IMR-90 (cell line): Measurements from ENCODE around the gene SLCO6A1.

Experiments
- MAZ ChIP-seq: IDR thresholded peaks from 2 replicates; pipeline ENCODE4 v1.6.1; 2012; ENCODE audit warnings: low read depth, mild to moderate bottlenecking, low read length, improper control_type of control experiment, moderate library complexity, borderline replicate concordance
- MXI1 ChIP-seq: IDR thresholded peaks from 2 replicates; pipeline ENCODE4 v1.6.1; 2012; ENCODE audit warnings: low read depth, mild to moderate bottlenecking, low read length, moderate library complexity, borderline replicate concordance
- NFE2L2 ChIP-seq: fragments of 150-350 bp; IDR thresholded peaks from 2 replicates; pipeline ENCODE4 v1.6.1; 2016; ENCODE audit warnings: low read depth, mild to moderate bottlenecking, low read length
- POLR2A ChIP-seq: IDR thresholded peaks from 2 replicates; pipeline ENCODE4 v1.6.1; 2012; ENCODE audit warnings: mild to moderate bottlenecking, low read depth, low read length
- RAD21 ChIP-seq: IDR thresholded peaks from 2 replicates; pipeline ENCODE4 v1.6.1; 2012; ENCODE audit warnings: low read length, improper control_type of control experiment
- RCOR1 ChIP-seq: IDR thresholded peaks from 2 replicates; pipeline ENCODE4 v1.6.1; 2012; ENCODE audit warnings: mild to moderate bottlenecking, low read length, improper control_type of control experiment; ENCODE audit not compliant: insufficient replicate concordance
- SMC3 ChIP-seq: fragments of 150-350 bp; IDR thresholded peaks from 2 replicates; pipeline ENCODE4 v1.6.1; 2016; ENCODE audit warnings: low read depth, mild to moderate bottlenecking, antibody characterized with exemption, low read length, moderate library complexity
- TF ChIP-seq, protein P1 (sequence below): conservative IDR thresholded peaks from 2 replicates; pipeline ENCODE4 v1.5.1; 2012; ENCODE audit warnings: mild to moderate bottlenecking, low read depth, low read length, improper control_type of control experiment
- TF ChIP-seq, protein P2 (sequence below): fragments of 150-350 bp; IDR thresholded peaks from 2 replicates; pipeline ENCODE4 v1.6.1; 2016; ENCODE audit warnings: low read depth, mild to moderate bottlenecking, low read length, moderate library complexity, borderline replicate concordance

DNA sequence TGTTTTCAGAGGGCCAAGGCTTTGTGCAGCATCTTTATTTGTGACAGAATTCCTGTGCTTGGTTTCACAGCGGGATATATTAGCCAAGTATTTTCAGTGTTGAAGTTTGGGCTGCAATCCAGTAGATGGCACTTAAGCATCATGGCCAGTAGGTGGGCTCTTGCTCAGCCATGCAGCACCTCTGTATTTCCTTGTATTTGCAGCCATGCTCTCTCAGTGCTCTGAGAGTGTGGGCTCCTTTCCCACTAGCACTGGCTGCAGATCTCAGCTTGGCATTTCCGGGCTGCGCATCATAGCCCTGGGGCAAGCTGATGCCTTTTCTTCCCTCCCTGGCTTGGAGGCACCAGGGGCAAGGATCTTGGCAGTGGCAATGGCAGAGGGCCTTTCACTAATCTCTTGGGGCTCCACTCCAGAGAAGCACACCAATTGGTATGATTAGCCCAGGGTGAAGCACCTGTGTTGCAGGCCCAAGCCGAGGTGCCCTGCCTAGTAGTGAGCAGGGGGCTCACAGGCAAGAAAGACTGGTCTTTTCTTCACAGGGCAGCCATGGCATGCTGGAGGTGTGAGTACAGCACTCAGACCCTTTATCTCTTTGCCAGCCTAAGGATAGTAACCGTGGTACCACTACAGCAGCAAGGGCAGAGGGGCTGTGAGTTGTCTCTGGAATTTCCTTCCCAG, 48.3 kb downstream of the SLCO6A1 start:
- TF ChIP-seq, protein P1, sequence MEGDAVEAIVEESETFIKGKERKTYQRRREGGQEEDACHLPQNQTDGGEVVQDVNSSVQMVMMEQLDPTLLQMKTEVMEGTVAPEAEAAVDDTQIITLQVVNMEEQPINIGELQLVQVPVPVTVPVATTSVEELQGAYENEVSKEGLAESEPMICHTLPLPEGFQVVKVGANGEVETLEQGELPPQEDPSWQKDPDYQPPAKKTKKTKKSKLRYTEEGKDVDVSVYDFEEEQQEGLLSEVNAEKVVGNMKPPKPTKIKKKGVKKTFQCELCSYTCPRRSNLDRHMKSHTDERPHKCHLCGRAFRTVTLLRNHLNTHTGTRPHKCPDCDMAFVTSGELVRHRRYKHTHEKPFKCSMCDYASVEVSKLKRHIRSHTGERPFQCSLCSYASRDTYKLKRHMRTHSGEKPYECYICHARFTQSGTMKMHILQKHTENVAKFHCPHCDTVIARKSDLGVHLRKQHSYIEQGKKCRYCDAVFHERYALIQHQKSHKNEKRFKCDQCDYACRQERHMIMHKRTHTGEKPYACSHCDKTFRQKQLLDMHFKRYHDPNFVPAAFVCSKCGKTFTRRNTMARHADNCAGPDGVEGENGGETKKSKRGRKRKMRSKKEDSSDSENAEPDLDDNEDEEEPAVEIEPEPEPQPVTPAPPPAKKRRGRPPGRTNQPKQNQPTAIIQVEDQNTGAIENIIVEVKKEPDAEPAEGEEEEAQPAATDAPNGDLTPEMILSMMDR, result no peak
- no peak for TF ChIP-seq POLR2A
- TF ChIP-seq, protein P2, sequence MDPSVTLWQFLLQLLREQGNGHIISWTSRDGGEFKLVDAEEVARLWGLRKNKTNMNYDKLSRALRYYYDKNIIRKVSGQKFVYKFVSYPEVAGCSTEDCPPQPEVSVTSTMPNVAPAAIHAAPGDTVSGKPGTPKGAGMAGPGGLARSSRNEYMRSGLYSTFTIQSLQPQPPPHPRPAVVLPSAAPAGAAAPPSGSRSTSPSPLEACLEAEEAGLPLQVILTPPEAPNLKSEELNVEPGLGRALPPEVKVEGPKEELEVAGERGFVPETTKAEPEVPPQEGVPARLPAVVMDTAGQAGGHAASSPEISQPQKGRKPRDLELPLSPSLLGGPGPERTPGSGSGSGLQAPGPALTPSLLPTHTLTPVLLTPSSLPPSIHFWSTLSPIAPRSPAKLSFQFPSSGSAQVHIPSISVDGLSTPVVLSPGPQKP, result no peak
- TF ChIP-seq RCOR1, result no peak
- no peak for TF ChIP-seq NFE2L2
- no peak for TF ChIP-seq MAZ
- TF ChIP-seq MXI1, result no peak
- no peak for TF ChIP-seq RAD21
- no peak for TF ChIP-seq SMC3
